CMK (cell line): ENCODE results near the gene P2RX7.
A peak's percentile ranks its signal among the peaks of the same experiment; 100 is the strongest.
"Not testable (repeated sequence)": the region's sequence is repeated elsewhere in the genome, so short reads cannot be mapped to it uniquely, and the experiment has no call there.

Experiments
- DNase-seq: peaks from one replicate; pipeline ENCODE4 v3.0.0-alpha.2; 2010; ENCODE audit warnings: low read depth

The P2RX7 gene

DNA sequence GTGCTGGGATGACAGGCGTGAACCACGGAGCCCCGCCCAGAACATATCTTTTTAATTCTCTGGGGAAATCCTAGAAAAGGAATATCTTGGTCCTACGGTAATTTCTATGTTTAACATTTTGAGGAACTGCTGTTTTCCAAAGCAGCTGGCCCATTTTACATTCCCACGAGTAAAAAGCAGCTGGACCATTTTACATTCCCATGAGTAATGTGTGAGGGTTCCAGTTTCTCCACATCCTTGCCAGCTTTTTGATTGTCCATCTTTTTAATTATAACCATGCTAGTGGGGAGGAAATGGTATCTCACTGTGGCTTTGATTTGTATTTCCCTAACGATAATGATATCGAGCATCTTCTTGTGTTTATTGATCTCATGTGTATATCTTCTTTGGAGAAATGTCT lies 72.8 kb downstream of the P2RX7 start:
- DNase-seq, result no peak

DNA sequence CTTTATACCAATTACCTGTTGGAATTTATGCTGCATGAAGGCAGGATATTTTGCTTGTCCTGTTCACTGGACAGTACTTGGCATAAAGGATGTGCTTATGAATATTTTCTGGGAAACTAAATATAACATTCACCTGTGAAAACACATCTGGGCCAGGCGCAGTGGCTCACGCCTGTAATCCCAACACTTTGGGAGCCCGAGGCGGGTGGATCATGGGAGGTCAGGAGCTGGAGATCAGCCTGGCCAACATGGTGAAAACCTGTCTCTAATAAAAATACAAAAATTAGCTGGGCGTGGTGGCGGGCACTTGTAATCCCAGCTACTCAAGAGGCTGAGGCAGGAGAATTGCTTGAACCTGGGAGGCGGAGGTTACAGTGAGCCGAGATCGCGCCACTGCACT lies 75.9 kb downstream of the P2RX7 start:
- DNase-seq, result not testable (repeated sequence)

- no peak for DNase-seq
These were observed 76.5 kb downstream of the P2RX7 start for GRCh38 chr12:121209221-121209620.

GRCh38 chr12:121209624-121210572 lies 77.2 kb downstream of the P2RX7 start, which contains the start of gene P2RX4:
Gene P2RX4 (plus strand): TSS chr12:121210129. CDS start chr12:121210165, 36 bp downstream.
- peak; percentile 84 for DNase-seq

GRCh38 chr12:121212875-121213274 lies 80.2 kb downstream of the P2RX7 start:
- DNase-seq, result no peak

DNA sequence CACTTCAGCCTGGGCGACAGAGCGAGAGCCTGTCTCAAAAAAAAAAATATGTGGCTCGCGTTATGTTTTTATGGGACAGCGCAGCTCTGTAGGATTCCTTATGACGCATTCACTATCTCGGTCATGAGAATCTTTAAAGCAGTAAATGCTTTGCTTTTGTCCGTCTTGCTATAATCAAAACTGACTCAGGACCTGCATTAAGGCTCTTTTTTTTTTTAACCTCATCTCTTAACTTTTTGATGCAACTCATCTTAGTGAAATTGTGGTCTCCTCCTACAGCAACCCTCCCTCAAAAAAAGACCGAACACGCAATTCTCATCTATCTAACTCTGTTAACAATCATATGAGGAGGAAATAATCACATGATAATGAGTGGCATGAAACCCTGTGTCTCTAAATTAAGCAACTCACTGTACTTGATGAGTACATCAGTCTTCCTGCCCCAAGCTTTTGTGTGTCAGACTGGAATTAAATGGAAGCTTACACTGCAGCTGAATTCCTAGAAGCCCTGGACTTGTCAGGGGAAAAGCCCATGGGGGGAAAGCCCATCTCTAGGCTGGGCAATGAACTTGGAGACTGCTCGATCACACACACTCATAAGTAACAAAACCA lies 81.6 kb downstream of the P2RX7 start:
- DNase-seq, result no peak

- no peak for DNase-seq
These were observed 82.4 kb downstream of the P2RX7 start for GRCh38 chr12:121214855-121215745.

DNA sequence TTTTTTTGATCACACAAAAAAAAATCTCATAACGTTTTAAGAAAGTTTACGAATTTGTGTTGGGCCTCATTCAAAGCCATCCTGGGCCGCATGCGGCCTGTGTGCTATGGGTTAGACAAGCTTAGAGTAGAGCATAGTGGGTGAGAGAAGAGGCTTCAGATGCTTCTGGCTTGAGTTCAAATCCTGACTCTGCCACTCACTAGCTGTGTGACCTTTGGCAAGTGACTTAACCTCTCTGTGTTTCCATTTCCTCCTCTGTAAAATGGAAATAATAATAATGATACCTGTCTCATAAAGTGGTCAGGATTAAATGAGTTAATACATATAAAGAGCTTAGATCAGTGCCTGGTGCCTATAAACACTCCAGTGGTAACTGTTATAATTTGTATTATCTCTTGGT lies 83.4 kb downstream of the P2RX7 start:
- no peak for DNase-seq

GRCh38 chr12:121217063-121217462 lies 84.4 kb downstream of the P2RX7 start:
- no peak for DNase-seq

DNA sequence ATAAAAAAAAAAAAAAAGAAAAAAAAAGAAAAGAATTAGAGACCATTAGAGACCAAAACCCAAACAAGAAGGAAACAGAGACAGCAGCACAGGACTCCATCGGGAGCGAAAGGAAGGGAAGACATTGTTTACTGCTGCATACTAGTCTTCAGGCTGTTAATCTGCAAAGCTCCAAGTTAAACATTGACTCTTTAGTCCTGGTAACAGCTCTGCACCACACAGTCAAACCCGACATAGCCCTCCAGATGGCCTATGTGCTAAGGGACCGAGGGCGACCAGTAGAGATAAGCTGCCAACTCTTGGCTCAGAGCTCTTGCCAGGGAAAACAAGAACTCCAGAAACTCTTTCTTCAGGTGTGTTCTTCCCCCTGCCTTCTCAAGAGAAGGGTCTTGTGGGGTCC lies 85.1 kb downstream of the P2RX7 start:
- no peak for DNase-seq

GRCh38 chr12:121218588-121219352 lies 86.1 kb downstream of the P2RX7 start:
- no peak for DNase-seq

DNA sequence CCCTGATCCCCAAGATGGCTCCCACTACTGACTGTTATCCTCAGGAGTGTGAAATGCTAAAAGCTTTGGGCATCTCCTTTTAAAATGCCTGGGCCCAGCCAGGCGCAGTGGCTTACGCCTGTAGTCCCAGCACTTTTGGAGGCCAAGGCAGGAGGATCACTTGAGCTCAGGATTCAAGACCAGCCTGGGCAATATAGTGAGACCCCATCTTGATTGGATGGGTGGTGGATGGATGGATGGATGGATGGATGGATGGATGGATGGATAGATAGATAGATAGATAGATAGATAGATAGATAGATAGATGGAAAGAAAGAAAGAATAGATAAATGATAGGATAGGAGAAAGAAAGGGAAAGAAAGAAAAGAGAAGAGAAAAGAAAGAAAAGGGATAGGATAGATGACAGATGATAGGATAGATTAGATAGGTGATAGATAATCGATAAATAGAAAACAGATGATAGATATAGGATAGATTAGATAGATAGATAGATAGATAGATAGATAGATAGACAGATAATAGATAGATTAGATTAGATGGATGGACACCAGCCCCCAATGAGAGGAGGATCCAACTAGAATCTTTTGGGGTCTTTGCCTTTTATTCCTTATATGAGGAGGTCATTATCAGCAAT lies 86.8 kb downstream of the P2RX7 start:
- no peak for DNase-seq

GRCh38 chr12:121222847-121223246 lies 90.2 kb downstream of the P2RX7 start:
- no peak for DNase-seq

GRCh38 chr12:121223292-121224285 lies 90.9 kb downstream of the P2RX7 start:
- no peak for DNase-seq

DNA sequence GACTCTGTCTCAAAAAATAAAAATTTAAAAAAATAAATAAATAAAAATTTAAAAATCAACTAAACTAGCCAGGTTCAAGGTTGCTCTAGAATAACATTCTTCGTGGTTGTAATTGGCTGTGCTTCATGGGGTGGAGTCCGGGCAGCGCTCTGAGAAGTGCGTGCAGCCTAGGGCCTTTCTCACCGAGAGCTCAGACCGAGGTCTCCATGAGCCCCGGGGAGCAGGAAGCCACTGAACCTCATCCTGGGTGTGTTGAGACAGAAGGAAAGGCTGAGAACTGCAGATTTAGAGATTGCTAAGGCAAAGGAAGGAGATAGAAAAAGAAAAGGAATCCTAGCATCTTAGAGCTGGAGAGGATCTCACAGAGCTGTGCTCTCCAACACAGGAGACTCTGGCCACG lies 91.9 kb downstream of the P2RX7 start:
- no peak for DNase-seq

DNA sequence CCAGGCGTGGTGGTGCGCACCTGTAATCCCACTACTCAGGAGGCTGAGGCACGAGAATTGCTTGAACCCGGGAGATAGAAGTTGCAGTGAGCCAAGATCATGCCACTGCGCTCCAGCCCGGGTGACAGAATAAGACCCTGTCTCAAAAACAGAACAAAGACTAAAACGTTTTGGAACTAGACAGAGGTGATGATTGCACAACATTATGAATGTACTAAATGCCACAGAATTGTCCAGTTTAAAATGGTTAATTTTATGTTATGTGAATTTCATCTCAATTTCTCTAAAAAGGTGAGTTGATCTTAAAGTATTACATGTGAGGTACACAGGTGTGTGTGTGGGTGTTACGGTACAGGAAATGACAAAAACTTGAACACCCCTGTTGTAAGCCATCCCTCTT lies 93.7 kb downstream of the P2RX7 start:
- no peak for DNase-seq

DNA sequence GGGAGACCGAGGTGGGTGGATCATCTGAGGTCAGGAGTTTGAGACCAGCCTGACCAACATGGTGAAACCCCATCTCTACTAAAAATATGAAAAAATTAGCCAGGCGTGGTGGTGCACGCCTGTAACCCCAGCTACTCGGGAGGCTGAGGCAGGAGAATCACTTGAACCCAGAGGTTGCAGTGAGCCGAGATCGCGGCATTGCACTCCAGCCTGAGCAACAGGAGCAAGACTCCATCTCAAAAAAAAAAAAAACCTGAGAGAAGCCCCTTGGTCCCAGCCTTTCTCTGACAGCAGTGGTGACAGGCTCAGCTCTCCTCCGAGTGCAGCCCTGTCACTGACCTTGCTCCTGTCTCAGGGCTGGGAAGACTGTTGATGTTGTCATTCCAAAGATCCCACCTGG lies 94.2 kb downstream of the P2RX7 start:
- not testable (repeated sequence) for DNase-seq

DNA sequence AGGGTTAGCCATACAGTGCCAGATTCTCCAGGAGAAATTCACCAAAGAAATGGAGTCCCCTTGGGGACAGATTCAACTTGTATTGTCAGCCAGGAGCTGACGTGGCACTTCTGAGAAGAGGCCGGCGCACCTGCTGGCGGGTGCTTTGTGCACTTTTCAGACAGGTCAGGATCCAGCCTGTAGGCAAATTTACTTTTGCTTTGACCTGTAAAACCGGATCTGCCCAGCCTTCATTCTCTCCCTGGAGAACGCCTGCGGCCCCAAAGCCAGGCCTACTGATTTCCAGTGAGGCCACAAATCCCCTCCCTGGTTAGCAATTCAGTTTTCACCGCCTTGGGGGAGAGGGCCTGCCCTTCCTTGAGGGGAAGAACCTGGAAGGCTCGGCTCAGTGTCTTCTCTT lies 94.6 kb downstream of the P2RX7 start:
- DNase-seq, result no peak

GRCh38 chr12:121228919-121229665 lies 96.4 kb downstream of the P2RX7 start:
- DNase-seq, result no peak
